ENCODE results near the gene SLCO3A1. TPM values are rescaled to one million over a fixed set of nuclear protein-coding genes. Genes with fewer than 3 reads are reported as not detected.

The SLCO3A1 gene
- total RNA-seq, 1 experiment from 2014 or later = 9.1 TPM

GRCh38 chr15:92001307-92001706 lies 147.8 kb downstream of the SLCO3A1 start (continued):
- TF ChIP-seq, protein P1, sequence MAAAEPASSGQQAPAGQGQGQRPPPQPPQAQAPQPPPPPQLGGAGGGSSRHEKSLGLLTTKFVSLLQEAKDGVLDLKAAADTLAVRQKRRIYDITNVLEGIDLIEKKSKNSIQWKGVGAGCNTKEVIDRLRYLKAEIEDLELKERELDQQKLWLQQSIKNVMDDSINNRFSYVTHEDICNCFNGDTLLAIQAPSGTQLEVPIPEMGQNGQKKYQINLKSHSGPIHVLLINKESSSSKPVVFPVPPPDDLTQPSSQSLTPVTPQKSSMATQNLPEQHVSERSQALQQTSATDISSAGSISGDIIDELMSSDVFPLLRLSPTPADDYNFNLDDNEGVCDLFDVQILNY (CRISPR knock-in tag; IDR thresholded peaks at IDR 0.05) = no peak
- no peak for TF ChIP-seq FOXP1 (CRISPR knock-in tag; IDR thresholded peaks at IDR 0.05; ENCODE audit: borderline replicate concordance)

DNA sequence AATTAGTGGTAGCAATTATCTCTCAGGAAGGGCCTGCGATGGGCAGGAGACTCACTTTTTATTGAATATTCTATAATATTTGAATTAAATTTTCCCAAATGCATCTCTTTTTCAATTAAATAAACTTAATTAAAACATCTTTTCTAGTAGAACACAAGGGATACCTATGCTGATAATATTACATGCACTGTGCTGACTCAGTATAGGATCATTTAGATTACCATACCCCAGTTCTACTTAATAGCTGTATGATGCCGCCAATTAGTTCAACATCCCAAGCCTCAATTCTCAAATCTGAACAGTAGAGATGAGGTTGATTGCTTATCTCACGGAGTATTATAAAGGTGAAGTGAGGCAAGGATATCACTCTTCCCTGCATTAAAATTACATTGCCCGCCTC lies 149.2 kb downstream of the SLCO3A1 start:
- DNase-seq (ENCODE audit: low spot score) (no peak), ATAC-seq (no peak)
- ChIA-PET POLR2A (no interaction called here), CTCF (no interaction called here)
- Mint-ChIP-seq H3K27me3 (ENCODE audit: low read depth) (no peaks in the 10 kb centered on the region), H3K27ac (no peak overlapping the region), H3K4me1 (peaks cover 44% of the 10 kb centered on the region), H3K36me3 (no peaks in the 10 kb centered on the region), H3K9me3 (no peaks in the 10 kb centered on the region), H3K4me3 (no peak overlapping the region)
- TF ChIP-seq, protein P2, sequence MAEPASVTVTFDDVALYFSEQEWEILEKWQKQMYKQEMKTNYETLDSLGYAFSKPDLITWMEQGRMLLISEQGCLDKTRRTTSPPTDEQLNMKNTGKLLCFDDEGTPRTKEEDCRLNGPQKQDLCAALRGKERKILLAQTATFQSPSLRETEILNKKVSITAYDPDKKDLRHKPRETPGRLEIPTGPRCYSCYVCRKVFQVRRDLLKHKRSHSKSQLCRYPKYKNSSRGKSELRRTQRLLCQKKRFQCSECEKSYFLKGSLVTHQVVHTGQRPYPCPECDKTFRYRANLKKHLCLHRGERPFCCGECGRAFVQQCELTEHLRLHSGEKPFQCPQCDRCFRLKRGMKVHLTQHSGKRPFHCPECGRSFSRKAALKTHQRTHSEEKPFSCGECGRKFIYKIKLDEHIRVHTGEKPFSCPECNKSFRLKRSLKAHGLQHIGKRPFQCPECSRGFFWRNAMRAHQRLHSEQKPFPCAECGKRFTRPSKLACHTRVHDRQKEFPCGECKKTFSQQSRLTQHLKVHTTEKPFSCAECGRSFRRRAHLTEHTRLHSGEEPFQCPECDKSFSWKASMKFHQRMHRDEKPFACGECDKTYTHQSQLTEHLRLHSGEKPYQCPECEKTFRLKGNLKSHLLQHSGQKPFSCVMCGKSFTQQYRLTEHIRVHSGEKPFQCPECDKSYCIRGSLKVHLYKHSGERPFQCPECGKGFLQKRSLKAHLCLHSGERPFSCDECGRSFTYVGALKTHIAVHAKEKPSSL (CRISPR knock-in tag; conservative IDR thresholded peaks at IDR 0.05) = no peak
- TF ChIP-seq FOXJ3 (CRISPR knock-in tag; IDR thresholded peaks at IDR 0.05; ENCODE audit: borderline replicate concordance) (no peak), MXD4 (CRISPR knock-in tag; IDR thresholded peaks at IDR 0.05; ENCODE audit: borderline replicate concordance) (no peak), PRDM15 (CRISPR knock-in tag; IDR thresholded peaks at IDR 0.05) (no peak), ZNF219 (CRISPR knock-in tag; IDR thresholded peaks at IDR 0.05; ENCODE audit: borderline replicate concordance) (no peak), MYBL2 (CRISPR knock-in tag; IDR thresholded peaks at IDR 0.05) (no peak), AFF4 (CRISPR knock-in tag; IDR thresholded peaks at IDR 0.05; ENCODE audit: borderline replicate concordance) (no peak), SP1 (CRISPR knock-in tag; conservative IDR thresholded peaks at IDR 0.05) (no peak), JAZF1 (CRISPR knock-in tag; IDR thresholded peaks at IDR 0.05) (no peak), NFYB (CRISPR knock-in tag; conservative IDR thresholded peaks at IDR 0.05; ENCODE audit: low read depth) (no peak), ESRRA (CRISPR knock-in tag; IDR thresholded peaks at IDR 0.05; ENCODE audit: borderline replicate concordance) (no peak), E2F1 (CRISPR knock-in tag; IDR thresholded peaks at IDR 0.05) (no peak), CREM (CRISPR knock-in tag; IDR thresholded peaks at IDR 0.05) (no peak), TCF7 (CRISPR knock-in tag; IDR thresholded peaks at IDR 0.05; ENCODE audit: low read depth) (no peak), ZNF396 (CRISPR knock-in tag; IDR thresholded peaks at IDR 0.05; ENCODE audit: borderline replicate concordance) (no peak), ATF1 (CRISPR knock-in tag; IDR thresholded peaks at IDR 0.05) (no peak), SMAD3 (CRISPR knock-in tag; IDR thresholded peaks at IDR 0.05; ENCODE audit: borderline replicate concordance) (no peak)
- TF ChIP-seq, protein P3, sequence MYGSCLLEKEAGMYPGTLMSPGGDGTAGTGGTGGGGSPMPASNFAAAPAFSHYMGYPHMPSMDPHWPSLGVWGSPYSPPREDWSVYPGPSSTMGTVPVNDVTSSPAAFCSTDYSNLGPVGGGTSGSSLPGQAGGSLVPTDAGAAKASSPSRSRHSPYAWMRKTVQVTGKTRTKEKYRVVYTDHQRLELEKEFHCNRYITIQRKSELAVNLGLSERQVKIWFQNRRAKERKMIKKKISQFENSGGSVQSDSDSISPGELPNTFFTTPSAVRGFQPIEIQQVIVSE (CRISPR knock-in tag; IDR thresholded peaks at IDR 0.05; ENCODE audit: borderline replicate concordance) = no peak
- TF ChIP-seq, protein P1 (CRISPR knock-in tag; IDR thresholded peaks at IDR 0.05) = no peak
